ENCODE measurements around the gene EPSTI1.
"Not testable (repeated sequence)": the region's sequence is repeated elsewhere in the genome, so short reads cannot be mapped to it uniquely, and the experiment has no call there.

Gene EPSTI1

GRCh38 chr13:43003010-43003409 lies 11.0 kb upstream of the EPSTI1 start:
- TF ChIP-seq, protein P1, sequence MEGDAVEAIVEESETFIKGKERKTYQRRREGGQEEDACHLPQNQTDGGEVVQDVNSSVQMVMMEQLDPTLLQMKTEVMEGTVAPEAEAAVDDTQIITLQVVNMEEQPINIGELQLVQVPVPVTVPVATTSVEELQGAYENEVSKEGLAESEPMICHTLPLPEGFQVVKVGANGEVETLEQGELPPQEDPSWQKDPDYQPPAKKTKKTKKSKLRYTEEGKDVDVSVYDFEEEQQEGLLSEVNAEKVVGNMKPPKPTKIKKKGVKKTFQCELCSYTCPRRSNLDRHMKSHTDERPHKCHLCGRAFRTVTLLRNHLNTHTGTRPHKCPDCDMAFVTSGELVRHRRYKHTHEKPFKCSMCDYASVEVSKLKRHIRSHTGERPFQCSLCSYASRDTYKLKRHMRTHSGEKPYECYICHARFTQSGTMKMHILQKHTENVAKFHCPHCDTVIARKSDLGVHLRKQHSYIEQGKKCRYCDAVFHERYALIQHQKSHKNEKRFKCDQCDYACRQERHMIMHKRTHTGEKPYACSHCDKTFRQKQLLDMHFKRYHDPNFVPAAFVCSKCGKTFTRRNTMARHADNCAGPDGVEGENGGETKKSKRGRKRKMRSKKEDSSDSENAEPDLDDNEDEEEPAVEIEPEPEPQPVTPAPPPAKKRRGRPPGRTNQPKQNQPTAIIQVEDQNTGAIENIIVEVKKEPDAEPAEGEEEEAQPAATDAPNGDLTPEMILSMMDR (conservative IDR thresholded peaks at IDR 0.05) = no peak
- no peak overlapping the region for H3K27ac ChIP-seq

DNA sequence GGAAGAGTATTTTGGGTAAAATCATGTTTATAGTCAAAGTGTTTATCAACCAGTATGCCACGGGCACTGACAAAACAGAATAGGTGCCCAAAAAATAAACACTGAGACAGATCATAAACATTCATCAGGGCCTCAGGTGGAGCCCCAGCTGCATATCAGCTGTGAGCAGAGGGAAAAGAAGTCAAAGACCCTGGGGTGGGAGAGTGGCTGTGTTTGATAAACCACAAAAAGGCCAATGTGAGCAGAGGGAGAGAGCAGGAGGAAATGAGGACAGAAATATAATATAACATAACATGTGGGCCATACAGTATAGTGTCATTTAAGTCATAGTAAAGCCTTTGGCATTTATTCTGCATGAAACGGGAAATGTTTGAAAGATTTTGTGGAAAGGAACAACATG lies 10.0 kb upstream of the EPSTI1 start:
- TF ChIP-seq, protein P1 (conservative IDR thresholded peaks at IDR 0.05) = no peak
- H3K27ac ChIP-seq = no peak overlapping the region

DNA sequence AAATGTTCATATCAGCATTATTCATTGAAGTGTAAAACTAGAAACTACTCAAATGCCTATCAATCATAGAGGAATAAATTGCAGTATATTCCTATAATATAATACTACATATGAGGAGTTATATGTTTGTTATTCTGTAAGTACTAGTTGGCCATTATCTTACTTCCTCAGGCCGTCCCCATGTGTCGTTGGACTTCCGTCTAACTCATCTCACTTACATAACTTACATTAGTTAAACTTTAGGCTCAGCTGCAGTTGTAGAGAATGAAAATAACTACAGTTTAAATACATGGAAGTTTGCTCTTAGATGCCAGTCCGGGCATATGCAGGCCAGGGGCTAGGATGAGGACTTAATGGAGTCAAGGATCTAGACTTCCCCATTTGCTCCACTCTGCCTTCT lies 8.6 kb upstream of the EPSTI1 start:
- no peak overlapping the region for H3K27ac ChIP-seq
- TF ChIP-seq, protein P1 (conservative IDR thresholded peaks at IDR 0.05) = no peak

DNA sequence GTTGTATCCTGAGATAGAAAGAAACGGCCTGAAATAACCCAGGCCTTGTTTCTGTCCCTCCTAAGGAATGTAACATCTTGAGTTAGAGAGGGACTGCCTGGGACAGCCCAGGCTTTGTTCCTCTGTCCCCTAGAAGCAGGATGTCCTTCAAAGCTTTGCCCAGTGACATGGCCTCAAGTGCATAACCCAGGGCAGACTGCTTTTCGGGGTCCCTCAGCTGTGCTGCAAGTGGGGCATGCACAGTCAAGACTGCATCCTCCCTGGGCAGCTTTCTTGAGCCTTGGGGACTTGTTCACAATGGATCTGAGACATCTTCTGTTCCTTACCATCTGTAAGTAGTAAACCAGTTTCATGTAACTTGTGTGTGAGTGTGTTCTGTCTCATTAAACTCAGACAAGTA lies 7.5 kb upstream of the EPSTI1 start:
- TF ChIP-seq, protein P1 (conservative IDR thresholded peaks at IDR 0.05) = no peak
- H3K27ac ChIP-seq = no peak overlapping the region

GRCh38 chr13:42997381-42997780 lies 5.3 kb upstream of the EPSTI1 start:
- H3K27ac ChIP-seq = no peak overlapping the region
- TF ChIP-seq, protein P1 (conservative IDR thresholded peaks at IDR 0.05) = no peak

- TF ChIP-seq, protein P1 (conservative IDR thresholded peaks at IDR 0.05) = no peak
- no peak overlapping the region for H3K27ac ChIP-seq
These were observed 4.5 kb upstream of the EPSTI1 start for GRCh38 chr13:42996584-42996983.

- TF ChIP-seq, protein P1 (conservative IDR thresholded peaks at IDR 0.05) = no peak
- no peak overlapping the region for H3K27ac ChIP-seq
These were observed 2.8 kb upstream of the EPSTI1 start for GRCh38 chr13:42994878-42995277.

GRCh38 chr13:42992764-42993122 lies 702 bp upstream of the EPSTI1 start:
- TF ChIP-seq, protein P1 (conservative IDR thresholded peaks at IDR 0.05) = no peak
- no peak overlapping the region for H3K27ac ChIP-seq

- not testable (repeated sequence) for H3K27ac ChIP-seq
These were observed 676 bp downstream of the EPSTI1 start for GRCh38 chr13:42991233-42991897.

Data from VCaP (cell line).